ENCODE data around the gene ADCK1.

DNA sequence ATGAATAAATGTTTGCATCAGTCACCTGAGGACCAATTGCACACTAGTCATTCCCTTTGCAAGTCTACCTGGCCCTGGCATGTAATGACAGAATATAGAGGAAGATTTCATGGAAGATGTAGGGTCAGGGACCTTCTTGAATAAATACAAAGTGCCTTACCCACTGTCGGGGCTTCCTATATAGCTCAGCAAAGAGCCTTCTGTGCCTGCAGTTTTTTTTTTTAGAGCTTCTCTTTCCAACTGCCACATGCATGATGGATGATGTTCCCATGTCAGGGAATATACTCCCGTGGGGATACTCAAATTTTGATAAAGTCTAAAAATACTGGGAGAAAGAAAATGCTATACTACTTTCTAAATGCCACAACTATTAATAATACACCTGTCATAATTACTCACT lies 176.7 kb downstream of the ADCK1 start:
- no peak for TF ChIP-seq CTCF (conservative IDR thresholded peaks at IDR 0.05; ENCODE audit: low read length)
- TF ChIP-seq EZH2phosphoT487 (IDR thresholded peaks at IDR 0.05; ENCODE audit: borderline replicate concordance, low read depth, low read length), result no peak
